ENCODE results near the gene HBG2. TPM values are rescaled to one million over a fixed set of nuclear protein-coding genes. Genes with fewer than 3 reads are reported as not detected.

HBG2 gene
- total and polyA plus RNA-seq, 9 of the 15 experiments (the other 6 are each of a cell fraction or from before 2014, with no cell fraction given), result 1,626 to 58,619 (median 10,515) TPM

- peak; percentile 21; the same call in 1 of the 2 replicates for TF ChIP-seq REST (IDR thresholded peaks at IDR 0.05; ENCODE audit: borderline replicate concordance)
- TF ChIP-seq REST (CRISPR knock-in tag; IDR thresholded peaks at IDR 0.05; ENCODE audit: low read depth), result no peak
- peak; percentile 38; the same call in 1 of the 2 replicates for TF ChIP-seq HDAC2 (IDR thresholded peaks at IDR 0.05)
- 0 out of 2 replicates have a peak, but pooled peaks have one; percentile 48 for TF ChIP-seq HDGF (IDR thresholded peaks at IDR 0.05)
- TF ChIP-seq HES1 (IDR thresholded peaks at IDR 0.05; ENCODE audit: low read depth), result 0 out of 2 replicates have a peak, but pooled peaks have one; percentile 12
- 0 out of 2 replicates have a peak, but pooled peaks have one; percentile 38 for TF ChIP-seq ZEB2 (IDR thresholded peaks at IDR 0.05)
- TF ChIP-seq, protein P1, sequence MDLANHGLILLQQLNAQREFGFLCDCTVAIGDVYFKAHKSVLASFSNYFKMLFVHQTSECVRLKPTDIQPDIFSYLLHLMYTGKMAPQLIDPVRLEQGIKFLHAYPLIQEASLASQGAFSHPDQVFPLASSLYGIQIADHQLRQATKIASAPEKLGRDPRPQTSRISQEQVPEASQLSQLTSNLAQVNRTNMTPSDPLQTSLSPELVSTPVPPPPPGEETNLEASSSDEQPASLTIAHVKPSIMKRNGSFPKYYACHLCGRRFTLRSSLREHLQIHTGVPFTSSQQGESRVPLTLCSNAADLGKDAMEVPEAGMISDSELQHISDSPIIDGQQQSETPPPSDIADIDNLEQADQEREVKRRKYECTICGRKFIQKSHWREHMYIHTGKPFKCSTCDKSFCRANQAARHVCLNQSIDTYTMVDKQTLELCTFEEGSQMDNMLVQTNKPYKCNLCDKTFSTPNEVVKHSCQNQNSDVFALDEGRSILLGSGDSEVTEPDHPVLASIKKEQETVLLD (IDR thresholded peaks at IDR 0.05), result peak; percentile 60
- TF ChIP-seq ZNF232 (CRISPR knock-in tag; IDR thresholded peaks at IDR 0.05), result no peak
- peak; percentile 26 for TF ChIP-seq MYC (IDR thresholded peaks at IDR 0.05; ENCODE audit: low read depth, low read length)
- no peak for TF ChIP-seq MYC (CRISPR knock-in tag; IDR thresholded peaks at IDR 0.05; ENCODE audit: borderline replicate concordance, low read depth)
- TF ChIP-seq, protein P2, sequence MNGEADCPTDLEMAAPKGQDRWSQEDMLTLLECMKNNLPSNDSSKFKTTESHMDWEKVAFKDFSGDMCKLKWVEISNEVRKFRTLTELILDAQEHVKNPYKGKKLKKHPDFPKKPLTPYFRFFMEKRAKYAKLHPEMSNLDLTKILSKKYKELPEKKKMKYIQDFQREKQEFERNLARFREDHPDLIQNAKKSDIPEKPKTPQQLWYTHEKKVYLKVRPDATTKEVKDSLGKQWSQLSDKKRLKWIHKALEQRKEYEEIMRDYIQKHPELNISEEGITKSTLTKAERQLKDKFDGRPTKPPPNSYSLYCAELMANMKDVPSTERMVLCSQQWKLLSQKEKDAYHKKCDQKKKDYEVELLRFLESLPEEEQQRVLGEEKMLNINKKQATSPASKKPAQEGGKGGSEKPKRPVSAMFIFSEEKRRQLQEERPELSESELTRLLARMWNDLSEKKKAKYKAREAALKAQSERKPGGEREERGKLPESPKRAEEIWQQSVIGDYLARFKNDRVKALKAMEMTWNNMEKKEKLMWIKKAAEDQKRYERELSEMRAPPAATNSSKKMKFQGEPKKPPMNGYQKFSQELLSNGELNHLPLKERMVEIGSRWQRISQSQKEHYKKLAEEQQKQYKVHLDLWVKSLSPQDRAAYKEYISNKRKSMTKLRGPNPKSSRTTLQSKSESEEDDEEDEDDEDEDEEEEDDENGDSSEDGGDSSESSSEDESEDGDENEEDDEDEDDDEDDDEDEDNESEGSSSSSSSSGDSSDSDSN (IDR thresholded peaks at IDR 0.05; ENCODE audit: borderline replicate concordance in 1 of 2, low read depth in 2 of 2, low read length in 2 of 2), result no peak
- no peak for TF ChIP-seq SNAPC5 (CRISPR knock-in tag; IDR thresholded peaks at IDR 0.05)
Measured at GRCh38 chr11:5288906-5289550, 34.4 kb upstream of the HBG2 start (continued).
